GM19372 (cell line): Measurements from ENCODE around the gene GP1BB.
"Not testable (repeated sequence)": the region's sequence is repeated elsewhere in the genome, so short reads cannot be mapped to it uniquely, and the experiment has no call there.

Experiments
- ATAC-seq: cut with Tn5 transposase; IDR thresholded peaks from one replicate; pipeline ENCODE4 v1.9.1; 2021; ENCODE audit warnings: mild to moderate bottlenecking, low read depth, moderate library complexity; ENCODE audit not compliant: unreplicated experiment

GP1BB gene

GRCh38 chr22:19693581-19693980, 29.8 kb upstream of the GP1BB start:
- no peak for ATAC-seq

- ATAC-seq, result no peak
These were observed 29.2 kb upstream of the GP1BB start for GRCh38 chr22:19693981-19694670.

- ATAC-seq, result no peak
These were observed 28.6 kb upstream of the GP1BB start for GRCh38 chr22:19694696-19695095.

- no peak for ATAC-seq
These were observed 26.6 kb upstream of the GP1BB start for GRCh38 chr22:19696504-19697276.

- not testable (repeated sequence) for ATAC-seq
These were observed 25.5 kb upstream of the GP1BB start for GRCh38 chr22:19697871-19698270.

- no peak for ATAC-seq
These were observed 22.4 kb upstream of the GP1BB start for GRCh38 chr22:19700790-19701419.

GRCh38 chr22:19701420-19702145, 21.8 kb upstream of the GP1BB start:
- ATAC-seq, result no peak

GRCh38 chr22:19703869-19704268, 19.5 kb upstream of the GP1BB start:
- no peak for ATAC-seq

GRCh38 chr22:19704355-19705015, 18.9 kb upstream of the GP1BB start:
- ATAC-seq, result no peak

GRCh38 chr22:19705181-19705934, 18.0 kb upstream of the GP1BB start:
- ATAC-seq, result no peak

GRCh38 chr22:19706661-19707151, 16.6 kb upstream of the GP1BB start:
- ATAC-seq, result no peak

GRCh38 chr22:19707347-19708290, 15.7 kb upstream of the GP1BB start:
- no peak for ATAC-seq

GRCh38 chr22:19708321-19709011, 14.9 kb upstream of the GP1BB start:
- ATAC-seq, result no peak

- no peak for ATAC-seq
These were observed 14.1 kb upstream of the GP1BB start for GRCh38 chr22:19709063-19709769.

GRCh38 chr22:19710020-19710768, 13.1 kb upstream of the GP1BB start:
- ATAC-seq, result no peak

GRCh38 chr22:19710769-19711106, 12.6 kb upstream of the GP1BB start:
- ATAC-seq, result no peak

GRCh38 chr22:19713245-19713644, 10.1 kb upstream of the GP1BB start:
- ATAC-seq, result no peak
